ENCODE measurements around the gene PYY. TPM values are rescaled to one million over a fixed set of nuclear protein-coding genes. Genes with fewer than 3 reads are reported as not detected.

PYY gene
- total RNA-seq, 1 experiment from 2014 or later = 2.0 TPM

GRCh38 chr17:43909537-43910231, 44.1 kb downstream of the PYY start:
- H3K9ac ChIP-seq (ENCODE audit: extremely low read depth, insufficient read length, low read length) = no peak overlapping the region
- no peaks in the 10 kb centered on the region for H3K79me2 ChIP-seq (ENCODE audit: insufficient read depth, low read length)
- Mint-ChIP-seq H3K36me3 (ENCODE audit: insufficient read depth in 1 of 3, low read depth in 3 of 3) (no peaks in the 10 kb centered on the region), H3K27me3 (ENCODE audit: low read depth) (peaks cover 51% of the 10 kb centered on the region), H3K9me3 (no peaks in the 10 kb centered on the region), H3K4me3 (no peak overlapping the region), H3K27ac (no peak overlapping the region), H3K4me1 (peaks cover 13 to 16% of the 10 kb centered on the region in 2 experiments)
- H3K4me2 ChIP-seq (ENCODE audit: insufficient read depth, insufficient read length, low read length) = no peak overlapping the region
- no peak for TF ChIP-seq CTCF (conservative IDR thresholded peaks at IDR 0.05)
- no peak overlapping the region for H2AFZ ChIP-seq (ENCODE audit: low read length)
- H3K9me3 ChIP-seq (ENCODE audit: control insufficient read depth, low read depth, low read length) = no peaks in the 10 kb centered on the region
- no peak overlapping the region for H2BK12ac ChIP-seq (ENCODE audit: insufficient read length, low read depth, low read length)
- no peak overlapping the region for H3K18ac ChIP-seq (ENCODE audit: insufficient read length, low read depth, low read length)
- H4K91ac ChIP-seq (ENCODE audit: insufficient read length, low read depth, low read length) = no peak overlapping the region
- peaks cover 29% of the 10 kb centered on the region for H3K23me2 ChIP-seq (ENCODE audit: insufficient read length, low read depth, low read length, poor library complexity, severe bottlenecking)
- no peak for DNase-seq
- H3T11ph ChIP-seq (ENCODE audit: low read length) = no peak overlapping the region
- no peaks in the 10 kb centered on the region for H3K27me3 ChIP-seq (ENCODE audit: insufficient read depth, low read length)
- WGBS (ENCODE audit: extremely low coverage, insufficient read length, low lambda C conversion rate) = no CpG with 5 or more reads among the region's 7 CpGs
- H3K56ac ChIP-seq (ENCODE audit: insufficient read length, low read depth, low read length) = no peak overlapping the region
- H2BK120ac ChIP-seq (ENCODE audit: low read depth, low read length, poor library complexity, severe bottlenecking) = no peak overlapping the region
- H2AK5ac ChIP-seq (ENCODE audit: insufficient read length, low read length) = no peak overlapping the region
- H4K20me1 ChIP-seq (ENCODE audit: control insufficient read depth, insufficient read depth, insufficient read length) = no peaks in the 10 kb centered on the region
- no peak overlapping the region for H3K23ac ChIP-seq (ENCODE audit: insufficient read length, low read depth, low read length)
- H4K8ac ChIP-seq (replicated peaks; ENCODE audit: insufficient read length, low read depth, low read length) = no peak overlapping the region
- H2BK20ac ChIP-seq (ENCODE audit: low read depth, low read length, poor library complexity, severe bottlenecking) = no peak overlapping the region
- no peak overlapping the region for H3K27ac ChIP-seq (ENCODE audit: insufficient read length, low read depth, low read length)
- H3K4ac ChIP-seq (ENCODE audit: low read depth, low read length) = no peak overlapping the region
- no peak overlapping the region for H2BK15ac ChIP-seq (ENCODE audit: low read depth, low read length)
- no peaks in the 10 kb centered on the region for H3K79me1 ChIP-seq (ENCODE audit: insufficient read depth, low read depth, low read length, poor library complexity, severe bottlenecking)
- H3K14ac ChIP-seq (ENCODE audit: insufficient read depth, low read length) = no peak overlapping the region
- H2BK5ac ChIP-seq (ENCODE audit: insufficient read length, low read length) = no peak overlapping the region
- no peak overlapping the region for H4K5ac ChIP-seq (ENCODE audit: insufficient read length, low read depth, low read length)
- H3K4me1 ChIP-seq (ENCODE audit: insufficient read depth, low read length) = no peaks in the 10 kb centered on the region; the same call in 1 of the 2 replicates

Data from H9 (cell line).